Measurements from ENCODE around the gene XYLT1.

The XYLT1 gene

DNA sequence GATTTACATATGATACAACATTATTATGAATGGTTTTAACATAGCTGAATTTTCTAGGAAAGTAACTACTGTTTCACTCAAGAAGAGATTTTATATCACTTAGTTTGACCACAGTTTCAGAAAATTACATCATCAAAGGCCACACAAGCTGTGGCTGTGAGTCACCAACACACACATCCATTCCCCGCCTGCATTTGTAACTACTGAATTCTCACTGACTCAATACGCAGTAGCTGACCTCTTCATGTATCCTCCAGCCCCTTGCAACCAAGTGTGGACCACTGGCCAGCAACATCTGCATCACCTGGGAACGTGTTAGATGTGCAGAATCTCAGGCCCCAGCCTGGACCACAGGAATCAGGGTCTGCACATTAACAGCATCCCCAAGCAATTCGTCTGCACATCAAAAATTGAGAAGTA, 197.6 kb downstream of the XYLT1 start:
- DNase-seq = no peak

- DNase-seq = no peak
Measured at GRCh38 chr16:17272716-17273115, 198.0 kb downstream of the XYLT1 start.

GRCh38 chr16:17271687-17272086, 199.1 kb downstream of the XYLT1 start:
- DNase-seq = no peak

DNA sequence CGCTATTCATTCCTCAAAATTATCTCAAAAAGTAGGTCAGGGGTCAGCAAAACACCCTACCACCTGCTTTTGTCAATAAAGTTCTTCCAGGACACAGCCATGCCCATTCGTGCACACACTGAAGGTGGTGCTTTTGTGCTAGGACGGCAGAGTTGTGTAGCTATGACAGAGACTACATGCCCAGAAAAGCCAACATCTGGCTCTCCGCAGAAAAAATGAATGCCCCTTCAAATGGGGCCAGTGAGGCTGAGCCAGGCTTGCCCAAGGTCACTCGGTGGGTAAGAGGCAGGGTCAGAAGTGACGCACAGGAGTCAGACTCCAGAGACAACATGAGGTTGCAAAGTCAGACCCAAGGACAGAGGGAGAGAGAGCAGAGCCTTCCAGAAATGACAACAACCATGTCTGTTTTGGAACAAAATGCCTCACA, 200.1 kb downstream of the XYLT1 start:
- DNase-seq = no peak

DNA sequence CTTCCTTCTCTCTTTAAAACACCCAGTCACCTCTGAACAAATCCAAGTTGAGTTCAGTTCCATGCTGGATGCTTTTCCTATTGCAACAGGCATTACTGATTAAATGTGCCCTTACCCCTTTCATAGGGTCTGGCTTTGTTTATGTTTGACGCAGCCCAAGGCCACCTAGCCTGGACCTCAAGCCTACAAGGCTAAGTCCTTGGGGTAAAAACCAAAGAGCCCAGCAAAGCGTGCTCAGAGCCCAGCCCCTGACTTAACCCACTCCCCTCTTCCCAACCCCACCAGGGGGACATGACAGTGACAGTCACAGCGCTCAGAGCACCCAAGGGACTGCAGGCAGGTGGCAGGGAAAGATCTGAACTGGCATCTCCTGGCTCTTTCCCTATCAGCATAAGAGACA, 200.6 kb downstream of the XYLT1 start:
- DNase-seq = no peak

DNA sequence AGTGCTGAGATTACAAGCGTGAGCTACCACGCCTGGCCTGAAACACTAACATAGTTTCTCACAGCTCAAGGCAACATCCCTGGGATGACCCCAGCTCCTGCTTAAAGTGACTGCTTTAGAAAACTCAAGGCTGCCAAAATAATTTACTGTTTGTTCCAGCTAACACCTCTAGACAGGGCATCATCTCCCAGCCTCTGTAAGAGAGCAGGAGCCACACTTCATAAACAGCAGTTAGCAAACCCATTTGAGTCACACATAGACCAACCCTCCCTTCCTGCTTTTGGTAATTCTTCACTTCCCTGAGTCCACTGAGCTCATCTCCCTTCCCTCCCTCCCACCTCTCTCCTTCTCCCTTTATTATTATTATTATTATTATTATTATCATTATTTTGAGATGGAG, 201.3 kb downstream of the XYLT1 start:
- DNase-seq = no peak

- DNase-seq = no peak
Measured at GRCh38 chr16:17266608-17267313, 204.0 kb downstream of the XYLT1 start.

DNA sequence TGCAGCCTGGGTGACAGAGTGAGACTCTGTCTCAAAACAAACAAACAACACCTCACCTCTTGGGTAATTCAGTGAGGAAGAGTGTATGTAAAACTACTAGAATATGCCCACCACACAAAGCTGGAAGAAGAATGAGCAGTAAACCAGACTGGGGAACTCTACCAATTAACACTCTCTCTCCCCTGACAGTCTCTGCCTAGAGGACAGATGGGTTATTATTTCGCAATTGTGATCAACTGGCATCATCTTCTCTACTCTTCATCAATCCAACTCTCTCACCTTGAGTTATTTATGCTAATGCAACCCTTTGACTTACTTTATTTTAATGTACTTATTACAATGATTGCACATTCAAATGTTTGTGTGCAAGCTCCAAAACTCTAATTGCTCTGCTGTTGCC, 205.6 kb downstream of the XYLT1 start:
- DNase-seq = no peak

GRCh38 chr16:17261197-17261858, 209.4 kb downstream of the XYLT1 start:
- DNase-seq = no peak

GRCh38 chr16:17260276-17260849, 210.4 kb downstream of the XYLT1 start:
- DNase-seq = no peak

DNA sequence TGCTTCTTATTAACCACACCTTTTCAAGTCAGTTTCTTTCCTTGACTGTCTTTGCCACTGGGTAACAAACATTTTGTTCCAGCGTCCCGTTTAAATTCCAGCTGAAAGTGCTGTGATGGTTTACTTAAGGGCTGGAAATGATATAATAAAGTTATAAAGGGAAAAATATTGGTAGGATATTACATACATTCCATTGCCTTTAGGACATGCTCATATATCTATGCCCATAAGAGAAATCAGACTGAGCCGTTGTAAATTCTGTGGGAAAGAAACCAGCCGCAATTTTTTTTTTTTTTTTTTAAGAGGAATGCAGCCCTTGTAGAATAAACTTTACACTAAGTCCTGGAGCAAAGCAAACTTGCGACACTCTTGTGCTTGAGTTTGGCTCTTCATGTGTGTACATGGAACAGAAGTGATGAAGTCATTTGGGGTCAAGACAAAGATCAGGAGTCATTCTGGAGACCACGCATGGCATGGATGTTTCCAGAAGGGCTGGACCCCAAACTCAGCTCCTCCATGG, 210.9 kb downstream of the XYLT1 start:
- DNase-seq = no peak

DNA sequence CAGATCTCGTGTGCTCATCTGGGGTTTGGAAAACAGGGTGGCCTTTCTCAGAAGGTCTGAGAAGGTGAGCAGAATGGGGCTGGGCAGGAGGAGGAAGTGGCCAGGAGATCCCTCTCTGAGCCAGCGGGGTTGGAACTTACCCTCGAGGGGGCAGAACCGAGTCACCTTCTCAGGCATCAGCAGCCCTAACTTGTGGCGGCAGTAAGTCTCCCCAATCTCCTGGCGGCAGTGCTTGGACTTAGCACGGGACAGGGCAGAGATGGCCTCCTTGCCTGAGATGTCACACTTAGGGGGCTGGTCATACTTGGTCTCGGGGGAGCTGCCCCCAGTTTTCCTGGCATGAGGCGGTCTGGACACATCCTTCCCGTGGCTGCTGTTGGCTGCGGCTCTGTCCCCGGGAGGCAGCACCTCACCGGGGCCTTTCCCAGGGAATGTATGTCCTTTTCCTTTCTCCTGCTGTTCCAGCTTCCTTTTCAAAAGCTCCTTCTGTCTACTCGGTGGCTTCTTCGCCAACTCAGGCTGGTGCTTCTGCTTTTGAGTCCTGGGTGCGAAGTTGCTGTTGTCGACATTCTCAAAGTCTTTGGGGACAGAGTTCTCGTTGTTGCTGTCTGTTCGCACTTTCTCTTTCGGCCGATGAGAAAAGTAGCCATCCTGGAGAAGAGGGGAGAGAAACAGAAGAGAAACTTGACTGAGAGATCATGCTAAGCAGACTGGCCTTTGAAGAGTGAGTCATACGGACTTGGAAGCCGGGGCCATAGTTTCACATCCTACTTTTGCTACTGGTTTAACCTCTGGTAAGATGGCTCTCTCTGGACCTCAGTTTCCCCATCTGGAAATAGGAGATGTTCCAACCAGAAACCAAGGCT, 211.7 kb downstream of the XYLT1 start:
- no peak for DNase-seq

GRCh38 chr16:17258077-17258599, 212.6 kb downstream of the XYLT1 start:
- DNase-seq = no peak

DNA sequence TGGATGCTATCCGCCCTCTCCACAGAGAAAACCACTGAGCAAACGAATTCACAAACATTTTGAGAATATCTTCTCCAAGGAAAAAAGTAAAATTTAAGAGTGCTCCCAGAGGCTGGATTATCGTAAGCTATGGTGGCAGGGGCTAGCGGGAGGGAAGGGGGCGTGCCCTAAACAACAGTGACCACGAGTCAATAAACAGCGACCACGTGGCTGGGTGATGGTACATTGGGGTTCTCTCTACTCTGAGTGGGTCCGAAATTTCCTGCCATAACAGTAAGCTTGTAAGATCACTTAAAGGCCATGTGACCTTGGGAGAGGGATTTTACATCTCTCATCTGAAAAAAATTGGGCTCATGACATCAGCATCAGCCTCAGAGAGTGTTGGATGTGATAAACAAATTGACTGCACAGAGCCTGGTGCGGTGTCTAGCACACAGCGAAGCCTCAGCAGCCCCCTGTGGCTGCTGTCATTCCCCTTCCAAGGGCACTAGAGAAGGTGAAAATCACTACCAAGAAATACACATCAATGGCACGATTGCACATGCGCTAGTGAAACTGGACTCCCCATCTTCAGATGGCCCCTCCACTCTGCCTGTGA, 213.2 kb downstream of the XYLT1 start:
- DNase-seq = no peak

GRCh38 chr16:17252701-17253100, 218.1 kb downstream of the XYLT1 start:
- DNase-seq = no peak

- no peak for DNase-seq
Measured at GRCh38 chr16:17252064-17252463, 218.7 kb downstream of the XYLT1 start.

DNA sequence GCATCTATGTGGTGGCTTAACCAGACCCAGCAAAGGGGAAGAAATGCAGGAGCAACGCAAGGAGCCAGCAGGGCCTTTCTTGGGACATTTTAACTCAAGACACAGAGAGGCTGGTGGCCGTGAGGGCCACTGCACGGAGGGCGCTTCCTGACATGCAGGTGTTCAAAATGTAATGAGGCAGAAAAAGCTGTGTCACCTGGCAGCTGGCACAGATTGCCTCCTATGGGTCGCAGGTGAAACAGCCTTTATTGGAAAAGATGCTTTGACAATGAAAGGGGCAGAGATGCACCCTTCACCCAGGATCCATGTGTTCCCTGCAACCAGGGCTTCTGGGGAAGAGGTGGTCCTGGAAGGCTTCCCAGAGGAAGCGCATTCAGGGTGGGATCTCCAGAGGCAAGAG, 219.3 kb downstream of the XYLT1 start:
- DNase-seq = no peak

- DNase-seq = no peak
Measured at GRCh38 chr16:17246974-17247732, 223.6 kb downstream of the XYLT1 start.

GRCh38 chr16:17246268-17246885, 224.4 kb downstream of the XYLT1 start:
- DNase-seq = no peak

DNA sequence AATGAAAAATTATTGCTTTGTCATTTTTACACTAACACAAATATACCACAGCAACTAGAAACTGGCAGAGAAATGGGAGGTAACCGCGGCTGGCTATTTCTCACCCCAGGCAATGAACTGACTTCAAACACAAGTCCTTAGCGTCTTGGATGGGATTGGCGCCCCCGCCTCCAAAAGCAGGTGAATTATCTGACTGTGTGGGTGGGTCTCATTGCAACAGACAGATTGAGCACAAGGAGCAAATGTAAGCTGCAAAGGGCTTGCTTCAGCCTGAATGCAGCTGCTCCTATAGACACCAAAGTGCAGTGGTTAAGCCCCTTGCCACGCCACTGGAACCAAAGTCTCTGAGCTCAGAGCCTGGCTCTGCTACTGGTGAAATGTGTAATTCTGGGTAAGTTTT, 225.0 kb downstream of the XYLT1 start:
- no peak for DNase-seq

GRCh38 chr16:17244872-17245551, 225.7 kb downstream of the XYLT1 start:
- DNase-seq = no peak
